Sigmoid colon (tissue), 4 donors: ENCODE results near the gene GATD1.

Experiments
- CTCF ChIP-seq, 4 experiments: fragments of 450-650 bp in 3 of 4; fragments of 200-600 bp in 1 of 4; IDR thresholded peaks; one replicate each; pipeline ENCODE4 v1.5.1; 2016 to 2019; ENCODE audit warnings: antibody characterized with exemption in 4 of 4, mild to moderate bottlenecking in 3 of 4, moderate library complexity in 2 of 4
- POLR2A ChIP-seq, 2 donors: fragments of 450-650 bp; IDR thresholded peaks; one replicate each; pipeline ENCODE4 v1.6.1; 2016; ENCODE audit warnings: antibody characterized with exemption in 2 of 2, mild to moderate bottlenecking in 2 of 2, moderate library complexity in 2 of 2
- POLR2AphosphoS5 ChIP-seq, 4 donors: sonication (generic); formaldehyde crosslinking; IDR thresholded peaks; one replicate each; pipeline ENCODE4 v1.6.1; 2017; ENCODE audit warnings: antibody characterized with exemption in 4 of 4

- TF ChIP-seq CTCF (IDR thresholded peaks at IDR 0.05), result no peak
- no peak for TF ChIP-seq POLR2A (IDR thresholded peaks at IDR 0.05)
- TF ChIP-seq POLR2AphosphoS5 (IDR thresholded peaks at IDR 0.05), result no peak
These were observed 39.9 kb downstream of the GATD1 start for GRCh38 chr11:737366-737765.
